HG03280 (cell line): ENCODE measurements around the gene LAMP5.
A peak's percentile ranks its signal among the peaks of the same experiment; 100 is the strongest.

Experiments used
- ATAC-seq: cut with Tn5 transposase; IDR thresholded peaks from one replicate; pipeline ENCODE4 v1.9.1; 2021; ENCODE audit warnings: mild to moderate bottlenecking, moderate library complexity; ENCODE audit not compliant: unreplicated experiment

Gene LAMP5

GRCh38 chr20:9514461-9515213 lies at the start of gene LAMP5:
Gene LAMP5 (plus strand): TSS chr20:9514590. CDS start chr20:9514853, 263 bp downstream.
- ATAC-seq: peak; percentile 49

DNA sequence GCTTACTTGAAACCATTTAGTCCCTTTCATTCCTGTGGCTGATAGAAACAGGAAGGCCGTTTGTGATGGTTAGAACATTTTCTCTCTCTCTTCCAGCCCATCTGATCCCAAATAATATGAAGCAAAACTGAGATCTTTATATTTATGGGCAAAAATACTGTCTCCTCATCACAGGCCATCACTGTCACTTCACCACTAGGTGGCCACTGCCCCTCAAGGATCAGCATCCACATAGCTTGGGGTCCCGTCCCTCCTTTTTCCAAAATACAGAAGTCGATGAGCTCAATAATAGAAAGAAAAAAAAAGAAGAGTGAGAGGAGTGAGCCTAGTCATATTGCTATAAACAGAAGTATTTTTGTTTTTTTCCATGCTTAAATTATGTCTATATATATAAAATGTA lies 46.4 kb upstream of the LAMP5 start:
- no peak for ATAC-seq

DNA sequence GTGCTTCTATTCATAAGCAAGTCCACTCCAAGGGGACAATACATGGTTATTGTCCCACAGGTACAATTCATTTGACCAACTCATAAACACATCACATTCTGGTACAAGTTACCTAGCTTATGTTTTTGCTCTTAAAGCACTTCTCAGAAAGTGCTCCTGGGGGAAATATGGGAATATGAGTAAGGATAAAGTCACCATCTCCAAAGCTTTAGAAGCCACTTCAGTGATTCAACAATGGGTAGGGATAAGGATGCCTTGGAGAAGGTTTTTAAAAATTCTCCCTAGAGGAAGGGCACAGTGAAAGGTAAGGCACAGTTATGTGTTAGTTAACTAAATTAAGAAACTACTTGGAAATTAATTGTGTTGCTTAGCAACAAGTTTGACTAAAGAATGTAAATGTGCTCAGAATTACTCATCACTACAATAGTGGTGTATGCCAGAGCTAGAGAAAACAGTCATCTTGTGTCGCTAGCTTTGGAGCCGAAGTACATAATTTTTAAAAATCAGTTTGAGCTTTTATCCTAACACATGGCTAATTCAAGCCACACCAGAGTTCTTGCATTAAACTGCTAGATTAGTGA lies 39.5 kb upstream of the LAMP5 start:
- ATAC-seq: no peak

GRCh38 chr20:9475456-9475855 lies 38.9 kb upstream of the LAMP5 start:
- no peak for ATAC-seq

DNA sequence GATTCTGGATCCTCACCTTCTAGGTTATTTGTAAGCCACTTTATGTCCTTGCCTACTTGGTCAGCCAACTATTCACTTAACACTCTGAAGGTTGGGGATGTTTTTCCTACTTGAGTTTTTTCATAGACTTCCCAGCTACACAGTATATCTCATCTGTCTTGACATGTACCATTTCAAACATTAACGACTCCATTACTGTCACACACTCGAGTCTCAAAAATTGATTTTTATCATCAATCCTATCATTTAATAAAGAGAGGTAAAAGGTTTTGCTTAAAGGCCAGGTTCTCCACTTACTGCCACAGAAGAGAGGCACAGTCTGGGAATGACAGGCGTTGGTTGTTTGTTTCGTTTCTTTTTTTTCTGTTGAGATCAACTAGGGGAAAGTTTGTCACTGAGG lies 38.2 kb upstream of the LAMP5 start:
- no peak for ATAC-seq

GRCh38 chr20:9476637-9477036 lies 37.8 kb upstream of the LAMP5 start:
- ATAC-seq: no peak

- ATAC-seq: no peak
These were observed 35.6 kb upstream of the LAMP5 start for GRCh38 chr20:9478771-9479170.

DNA sequence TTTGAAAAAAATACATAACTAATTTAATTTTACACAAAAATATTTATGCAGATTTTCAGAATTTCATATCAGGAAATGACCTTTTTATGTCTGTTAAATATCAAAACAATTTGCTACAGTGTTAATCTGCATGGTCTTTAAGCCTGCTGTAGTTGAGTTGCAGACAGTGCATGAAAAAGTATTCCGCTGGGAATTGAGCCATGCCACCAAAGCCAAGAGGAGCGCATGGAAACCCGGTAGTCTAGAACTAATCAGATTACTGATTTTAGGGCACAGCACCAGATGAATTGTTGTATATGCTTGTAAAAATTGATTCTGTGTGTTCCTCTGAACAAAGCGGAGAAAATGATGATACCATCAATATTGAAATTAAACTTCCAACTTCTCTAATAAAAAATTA lies 34.3 kb upstream of the LAMP5 start:
- ATAC-seq: no peak

- no peak for ATAC-seq
These were observed 32.2 kb upstream of the LAMP5 start for GRCh38 chr20:9482180-9482579.

DNA sequence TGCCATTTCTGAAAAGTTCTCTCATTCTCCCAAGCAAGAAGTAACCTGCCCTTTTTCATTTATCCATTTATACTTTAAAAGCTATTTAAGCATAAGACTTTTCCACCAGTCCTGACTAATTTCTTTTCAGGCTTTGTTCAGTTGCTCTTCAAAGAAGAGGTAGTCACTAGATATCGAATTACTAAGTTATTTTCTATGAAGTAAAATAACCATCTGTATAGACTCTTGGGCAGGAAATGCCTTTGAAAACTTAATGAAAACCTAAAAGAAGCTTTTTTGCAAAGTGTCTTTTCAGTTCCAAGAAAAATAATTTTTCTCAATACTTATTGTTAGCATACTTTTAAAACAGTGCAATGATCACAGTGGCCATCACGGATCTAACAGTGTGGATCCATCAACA lies 31.3 kb upstream of the LAMP5 start:
- no peak for ATAC-seq

DNA sequence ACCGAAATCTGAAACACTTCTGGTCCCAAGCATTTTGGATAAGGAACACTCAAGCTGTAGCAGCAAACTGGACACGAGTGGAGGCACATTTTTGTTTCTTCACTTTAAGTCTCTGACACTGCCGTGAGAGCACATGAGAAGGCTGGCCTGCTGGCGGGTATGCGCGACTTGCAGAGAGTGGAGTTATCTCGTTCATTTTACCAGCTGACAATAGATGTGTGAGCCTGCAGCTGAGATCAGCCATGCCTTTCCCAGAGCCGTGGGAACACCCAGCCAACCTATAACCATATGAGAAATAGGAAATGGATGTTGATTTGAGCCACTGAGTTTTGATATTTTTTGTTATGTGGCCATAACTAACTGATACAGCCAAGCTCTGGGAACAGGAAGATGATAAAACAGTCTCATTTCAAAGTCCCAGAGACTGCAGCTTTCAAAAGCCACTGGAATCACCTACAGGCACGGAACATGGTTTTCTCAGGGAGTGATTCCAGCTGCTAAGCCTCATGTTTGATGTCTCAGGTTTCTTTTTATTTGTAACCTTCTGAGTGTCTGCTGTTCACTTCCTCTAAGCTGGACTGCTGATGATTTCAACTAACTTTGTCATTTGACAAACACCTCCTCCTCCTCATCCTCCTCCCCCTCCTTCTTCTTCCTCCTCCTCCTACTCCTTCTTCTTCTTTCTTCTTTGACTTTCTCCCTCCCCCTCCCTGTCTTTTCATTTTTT lies 28.6 kb upstream of the LAMP5 start:
- no peak for ATAC-seq

DNA sequence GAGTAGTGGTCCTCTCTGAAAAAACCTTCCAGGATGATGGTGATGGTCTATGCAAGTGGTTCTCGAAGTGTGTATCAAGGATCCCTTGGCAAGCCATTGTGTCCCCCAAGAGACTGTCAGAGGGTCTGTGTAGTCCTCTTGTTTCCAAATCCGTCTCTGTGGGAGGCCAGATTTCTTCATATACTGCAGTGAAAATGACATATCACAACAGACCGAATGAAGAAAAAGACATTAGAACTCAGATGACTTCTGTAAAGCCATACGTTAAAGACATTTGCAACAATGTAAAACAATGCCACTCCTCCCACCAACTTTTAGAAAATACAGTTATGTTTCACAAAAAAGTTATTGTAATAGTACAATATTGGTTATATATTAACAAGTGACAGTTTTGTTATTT lies 27.2 kb upstream of the LAMP5 start:
- ATAC-seq: no peak

DNA sequence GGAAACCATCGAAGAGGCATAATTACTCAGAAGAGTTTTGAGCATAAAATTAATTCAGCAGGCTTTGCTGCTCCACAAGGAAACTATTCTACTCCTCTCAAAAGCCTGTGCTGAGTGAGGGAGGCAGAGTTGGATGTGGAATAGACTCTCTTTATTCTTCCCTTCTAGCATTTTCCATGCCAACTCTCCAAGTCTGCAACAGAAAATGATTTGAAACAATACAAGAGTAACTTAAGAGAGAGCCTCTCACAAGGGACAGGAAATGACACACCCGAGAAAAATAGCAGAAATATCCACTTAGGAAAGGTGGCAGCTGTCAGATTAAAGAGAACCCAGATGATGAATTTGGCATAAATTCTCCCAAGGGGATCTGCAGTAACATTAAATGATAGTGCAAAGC lies 26.3 kb upstream of the LAMP5 start:
- ATAC-seq: no peak

DNA sequence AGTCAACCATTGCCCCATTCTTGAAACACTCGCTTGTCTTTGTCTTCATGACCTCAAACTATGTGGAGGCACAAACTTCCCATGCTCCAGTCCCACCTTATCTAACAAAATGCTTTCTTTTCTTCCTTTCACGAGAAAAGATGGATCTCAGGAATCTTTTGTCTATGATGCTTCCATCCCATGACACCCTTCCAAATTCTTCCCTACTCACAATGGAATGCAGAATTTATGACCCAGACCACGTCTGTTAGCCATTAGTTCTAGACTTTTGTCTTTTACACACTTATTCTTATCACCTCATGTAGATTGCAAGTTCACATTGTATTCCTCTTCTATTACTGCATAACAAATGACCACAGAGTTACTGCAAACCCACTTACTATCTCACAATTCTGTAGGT lies 24.2 kb upstream of the LAMP5 start:
- no peak for ATAC-seq

DNA sequence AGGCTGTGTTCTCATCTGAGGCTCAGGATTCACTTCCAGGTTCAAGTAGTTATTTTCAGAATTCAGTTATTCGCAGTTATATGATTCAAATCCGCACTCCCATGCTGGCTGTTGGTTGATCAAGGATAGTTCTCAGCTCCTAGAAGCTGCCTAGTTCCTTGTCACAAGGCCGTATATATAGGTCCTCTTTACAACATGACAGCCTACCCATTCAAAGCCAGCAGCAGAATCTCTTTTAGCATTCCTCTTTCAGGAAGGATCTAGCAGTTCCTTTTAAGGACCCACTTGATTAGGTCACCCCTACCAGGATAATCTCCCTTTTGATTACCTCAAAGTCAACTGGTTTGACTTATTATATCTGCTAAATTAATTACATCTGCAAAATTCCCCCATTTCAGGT lies 23.8 kb upstream of the LAMP5 start:
- no peak for ATAC-seq

- ATAC-seq: no peak
These were observed 23.1 kb upstream of the LAMP5 start for GRCh38 chr20:9491324-9491723.

DNA sequence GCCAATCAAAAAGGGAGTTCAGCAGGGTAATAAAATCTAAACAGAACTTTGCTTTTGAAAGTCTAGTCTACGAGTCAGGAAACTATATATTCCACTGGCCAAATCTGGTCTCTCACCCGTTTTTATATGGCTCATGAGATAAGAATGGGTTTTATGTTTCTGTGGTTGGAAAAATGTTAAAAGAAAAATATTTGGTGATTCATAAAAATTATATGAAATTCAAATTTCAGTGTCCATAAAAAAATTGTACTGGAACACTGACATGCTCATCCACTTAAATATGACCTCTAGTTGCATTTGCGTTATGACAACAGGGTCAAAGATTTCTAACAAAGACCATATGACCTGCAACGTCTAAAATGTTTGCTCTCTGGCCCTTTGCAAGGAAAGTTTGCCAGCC lies 22.3 kb upstream of the LAMP5 start:
- no peak for ATAC-seq

DNA sequence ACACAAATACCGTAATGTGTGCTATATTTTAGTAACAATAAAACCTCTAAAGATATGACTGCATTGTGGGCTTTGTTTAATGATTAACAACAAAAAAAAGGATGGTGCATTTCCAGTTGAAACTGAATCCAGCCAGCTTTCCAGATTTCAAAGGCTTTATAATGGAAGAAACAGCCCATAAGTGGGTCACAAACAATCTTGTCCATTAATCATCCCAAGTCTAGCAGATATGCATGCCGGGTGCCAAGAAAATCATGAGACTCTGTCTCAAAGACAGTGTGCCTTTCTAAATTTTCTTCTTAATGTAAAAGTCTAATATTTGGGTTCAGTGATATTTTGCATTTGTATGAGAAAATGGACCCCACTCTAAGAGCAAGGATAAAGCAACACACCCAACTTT lies 20.6 kb upstream of the LAMP5 start:
- no peak for ATAC-seq

DNA sequence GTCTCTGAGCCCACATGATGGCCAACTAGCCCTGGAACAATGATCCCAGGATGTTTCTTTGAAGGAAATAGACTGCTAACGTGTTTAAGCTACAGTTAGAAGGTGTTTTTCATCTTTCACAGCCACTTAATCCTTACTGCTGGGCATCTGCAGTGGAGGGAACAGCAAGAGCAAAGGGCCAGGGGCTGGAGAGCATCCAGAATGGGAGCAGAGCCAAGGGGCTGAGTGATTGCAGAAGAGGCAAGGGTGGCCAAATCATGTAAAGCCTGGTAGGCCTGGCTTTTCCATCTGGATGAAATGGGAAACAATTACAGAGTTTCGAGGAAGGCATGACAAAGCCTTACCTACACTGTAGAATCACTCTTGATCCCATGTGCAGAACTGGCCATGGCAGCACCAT lies 18.7 kb upstream of the LAMP5 start:
- no peak for ATAC-seq

- ATAC-seq: no peak
These were observed 18.2 kb upstream of the LAMP5 start for GRCh38 chr20:9496155-9496554.

- ATAC-seq: no peak
These were observed 16.1 kb upstream of the LAMP5 start for GRCh38 chr20:9498322-9498721.
